ENCODE data around the gene NUTF2. TPM values are rescaled to one million over a fixed set of nuclear protein-coding genes. Genes with fewer than 3 reads are reported as not detected.

NUTF2 gene
- total and polyA plus RNA-seq, 4 donors, result 49.7 to 164 (median 101) TPM

DNA sequence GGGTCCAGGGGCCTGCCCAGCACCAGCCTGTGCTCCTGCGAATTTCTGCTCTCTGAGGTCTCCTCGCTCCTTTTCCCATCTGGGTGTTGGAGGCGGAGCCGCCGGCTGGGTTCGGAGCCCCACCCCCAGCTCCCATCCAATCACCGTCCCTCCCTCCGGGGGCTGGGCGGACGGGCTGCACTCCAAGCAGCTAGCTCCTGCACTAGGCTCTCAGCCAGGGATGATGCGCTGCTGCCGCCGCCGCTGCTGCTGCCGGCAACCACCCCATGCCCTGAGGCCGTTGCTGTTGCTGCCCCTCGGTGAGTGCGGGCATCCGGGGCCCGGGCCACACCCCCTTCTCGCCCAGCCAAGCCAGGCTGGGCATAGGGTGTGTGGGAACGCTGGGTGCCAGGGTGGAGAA is 38.0 kb downstream of the NUTF2 start, which contains the start of gene NRN1L:
Gene NRN1L (plus strand): TSS at position 202 of the 400 bp plus-strand sequence. CDS start 19 bp downstream, at position 221.
- TF ChIP-seq, protein P1, sequence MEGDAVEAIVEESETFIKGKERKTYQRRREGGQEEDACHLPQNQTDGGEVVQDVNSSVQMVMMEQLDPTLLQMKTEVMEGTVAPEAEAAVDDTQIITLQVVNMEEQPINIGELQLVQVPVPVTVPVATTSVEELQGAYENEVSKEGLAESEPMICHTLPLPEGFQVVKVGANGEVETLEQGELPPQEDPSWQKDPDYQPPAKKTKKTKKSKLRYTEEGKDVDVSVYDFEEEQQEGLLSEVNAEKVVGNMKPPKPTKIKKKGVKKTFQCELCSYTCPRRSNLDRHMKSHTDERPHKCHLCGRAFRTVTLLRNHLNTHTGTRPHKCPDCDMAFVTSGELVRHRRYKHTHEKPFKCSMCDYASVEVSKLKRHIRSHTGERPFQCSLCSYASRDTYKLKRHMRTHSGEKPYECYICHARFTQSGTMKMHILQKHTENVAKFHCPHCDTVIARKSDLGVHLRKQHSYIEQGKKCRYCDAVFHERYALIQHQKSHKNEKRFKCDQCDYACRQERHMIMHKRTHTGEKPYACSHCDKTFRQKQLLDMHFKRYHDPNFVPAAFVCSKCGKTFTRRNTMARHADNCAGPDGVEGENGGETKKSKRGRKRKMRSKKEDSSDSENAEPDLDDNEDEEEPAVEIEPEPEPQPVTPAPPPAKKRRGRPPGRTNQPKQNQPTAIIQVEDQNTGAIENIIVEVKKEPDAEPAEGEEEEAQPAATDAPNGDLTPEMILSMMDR (IDR thresholded peaks at IDR 0.05; ENCODE audit: control extremely low read depth, extremely low read depth), result no peak
- no peak within 1 kb of the TSS for H3K9ac ChIP-seq (ENCODE audit: insufficient read depth in 1 of 2, low read length in 2 of 2)
- no peaks in the 10 kb centered on the region for H3K9me3 ChIP-seq (ENCODE audit: control insufficient read depth in 4 of 4, insufficient read depth in 3 of 4, low read length in 3 of 4)
- H3K4me3 ChIP-seq, result no peak within 1 kb of the TSS
- peak within 1 kb of the TSS; percentile 36 to 53 for H3K27ac ChIP-seq (ENCODE audit: low read depth in 1 of 2, low read length in 1 of 2)
- peaks cover 5 to 49% (median 33%) of the 10 kb centered on the region in 4 donors for H3K36me3 ChIP-seq (ENCODE audit: control insufficient read depth in 4 of 4, insufficient read depth in 4 of 4, low read length in 4 of 4)
- DNase-seq (peak; percentile 92 to 94 (median 92)), ATAC-seq (ENCODE audit: insufficient read depth, low FRiP score) (peak; percentile 84)
- no peaks in the 10 kb centered on the region for H3K27me3 ChIP-seq (ENCODE audit: control insufficient read depth in 3 of 3, insufficient read depth in 3 of 3, low read length in 2 of 3)
- WGBS, 2 donors, result 47 to 78% methylated on average over 22 of the region's 22 CpGs
- H3K4me1 ChIP-seq (ENCODE audit: control insufficient read depth in 5 of 5, insufficient read depth in 5 of 5, low read length in 5 of 5), result peaks cover 0 to 11% (median 3%) of the 10 kb centered on the region in 5 donors

DNA sequence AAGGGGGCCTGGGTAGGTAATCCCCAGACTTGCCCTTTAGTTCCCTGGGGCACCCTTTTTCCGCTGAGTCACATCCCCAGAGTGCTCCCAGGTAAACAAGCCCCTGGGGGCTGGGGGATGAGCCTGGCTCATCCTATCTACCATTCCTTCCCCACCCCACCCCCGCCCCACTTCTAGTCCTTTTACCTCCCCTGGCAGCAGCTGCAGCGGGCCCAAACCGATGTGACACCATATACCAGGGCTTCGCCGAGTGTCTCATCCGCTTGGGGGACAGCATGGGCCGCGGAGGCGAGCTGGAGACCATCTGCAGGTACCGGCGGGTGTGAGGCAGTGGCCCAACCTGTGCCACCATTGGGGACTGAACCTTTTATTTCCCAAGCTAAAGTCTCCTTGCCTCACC is 38.8 kb downstream of the NUTF2 start:
- Histone ChIP-seq H3K9ac (ENCODE audit: insufficient read depth in 1 of 2, low read length in 2 of 2) (no peak overlapping the region), H3K27ac (ENCODE audit: low read depth in 1 of 2, low read length in 1 of 2) (no peak overlapping the region), H3K4me3 (no peak overlapping the region), H3K9me3 (ENCODE audit: control insufficient read depth in 4 of 4, insufficient read depth in 3 of 4, low read length in 3 of 4) (no peaks in the 10 kb centered on the region), H3K4me1 (ENCODE audit: control insufficient read depth in 5 of 5, insufficient read depth in 5 of 5, low read length in 5 of 5) (peaks cover 0 to 11% (median 3%) of the 10 kb centered on the region in 5 donors), H3K36me3 (ENCODE audit: control insufficient read depth in 4 of 4, insufficient read depth in 4 of 4, low read length in 4 of 4) (peaks cover 4 to 41% (median 24%) of the 10 kb centered on the region in 4 donors), H3K27me3 (ENCODE audit: control insufficient read depth in 3 of 3, insufficient read depth in 3 of 3, low read length in 2 of 3) (no peaks in the 10 kb centered on the region)
- DNase-seq (no peak), ATAC-seq (ENCODE audit: insufficient read depth, low FRiP score) (no peak)
- TF ChIP-seq, protein P1 (IDR thresholded peaks at IDR 0.05; ENCODE audit: control extremely low read depth, extremely low read depth), result no peak
- WGBS, 2 donors, result 91 to 97% methylated on average over 11 to 12 of the region's 12 CpGs

DNA sequence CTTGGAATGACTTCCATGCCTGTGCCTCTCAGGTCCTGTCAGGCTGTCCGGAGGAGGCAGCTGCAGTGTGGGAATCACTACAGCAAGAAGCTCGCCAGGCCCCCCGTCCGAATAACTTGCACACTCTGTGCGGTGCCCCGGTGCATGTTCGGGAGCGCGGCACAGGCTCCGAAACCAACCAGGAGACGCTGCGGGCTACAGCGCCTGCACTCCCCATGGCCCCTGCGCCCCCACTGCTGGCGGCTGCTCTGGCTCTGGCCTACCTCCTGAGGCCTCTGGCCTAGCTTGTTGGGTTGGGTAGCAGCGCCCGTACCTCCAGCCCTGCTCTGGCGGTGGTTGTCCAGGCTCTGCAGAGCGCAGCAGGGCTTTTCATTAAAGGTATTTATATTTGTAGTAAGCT is 39.2 kb downstream of the NUTF2 start:
- 80 to 96% methylated on average over 19 of the region's 19 CpGs for WGBS, 2 donors
- H3K4me3 ChIP-seq, result no peak overlapping the region
- no peak for ATAC-seq (ENCODE audit: insufficient read depth, low FRiP score)
- DNase-seq, result no peak
- H3K9me3 ChIP-seq (ENCODE audit: control insufficient read depth in 4 of 4, insufficient read depth in 3 of 4, low read length in 3 of 4), result no peaks in the 10 kb centered on the region
- peaks cover 0 to 11% (median 3%) of the 10 kb centered on the region in 5 donors for H3K4me1 ChIP-seq (ENCODE audit: control insufficient read depth in 5 of 5, insufficient read depth in 5 of 5, low read length in 5 of 5)
- no peaks in the 10 kb centered on the region for H3K27me3 ChIP-seq (ENCODE audit: control insufficient read depth in 3 of 3, insufficient read depth in 3 of 3, low read length in 2 of 3)
- TF ChIP-seq, protein P1 (IDR thresholded peaks at IDR 0.05; ENCODE audit: control extremely low read depth, extremely low read depth), result no peak
- peaks cover 2 to 36% (median 20%) of the 10 kb centered on the region in 4 donors for H3K36me3 ChIP-seq (ENCODE audit: control insufficient read depth in 4 of 4, insufficient read depth in 4 of 4, low read length in 4 of 4)
- H3K9ac ChIP-seq (ENCODE audit: insufficient read depth in 1 of 2, low read length in 2 of 2), result no peak overlapping the region
- H3K27ac ChIP-seq (ENCODE audit: low read depth in 1 of 2, low read length in 1 of 2), result peak overlapping the region in 1 of 2 donors; percentile 34

DNA sequence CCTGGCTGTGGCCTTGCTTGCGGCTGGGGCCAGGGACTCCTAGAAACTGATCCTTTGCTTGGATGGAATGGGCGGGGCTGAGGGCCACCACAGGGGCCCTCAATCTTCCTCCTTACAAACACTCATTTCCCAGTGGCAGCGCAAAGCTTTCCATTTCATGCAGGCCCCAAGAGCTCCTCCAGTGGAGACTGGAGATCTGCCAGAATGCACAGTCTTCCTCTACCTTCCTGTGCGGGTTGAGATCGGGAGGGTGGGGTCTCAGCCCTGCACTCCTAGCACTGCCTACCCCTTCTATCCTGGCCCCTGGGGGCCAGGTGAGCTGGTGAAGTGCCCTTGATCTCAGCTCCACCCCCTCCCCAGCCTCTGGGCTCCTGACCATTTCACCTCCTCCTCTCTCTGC is 39.7 kb downstream of the NUTF2 start:
- WGBS, 2 donors, result 72 to 77% methylated on average over 5 of the region's 5 CpGs

More for the DNA sequence above, 39.7 kb downstream of the NUTF2 start:
- H3K9ac ChIP-seq (ENCODE audit: insufficient read depth in 1 of 2, low read length in 2 of 2), result no peak overlapping the region
- peaks cover 0 to 11% (median 3%) of the 10 kb centered on the region in 5 donors for H3K4me1 ChIP-seq (ENCODE audit: control insufficient read depth in 5 of 5, insufficient read depth in 5 of 5, low read length in 5 of 5)
- peak overlapping the region in 1 of 2 donors; percentile 37 for H3K27ac ChIP-seq (ENCODE audit: low read depth in 1 of 2, low read length in 1 of 2)
- DNase-seq, result peak; percentile 48 to 82 (median 67)
- no peak overlapping the region for H3K4me3 ChIP-seq
- TF ChIP-seq, protein P1 (IDR thresholded peaks at IDR 0.05; ENCODE audit: control extremely low read depth, extremely low read depth), result no peak
- peaks cover 0 to 33% (median 16%) of the 10 kb centered on the region in 4 donors for H3K36me3 ChIP-seq (ENCODE audit: control insufficient read depth in 4 of 4, insufficient read depth in 4 of 4, low read length in 4 of 4)
- H3K9me3 ChIP-seq (ENCODE audit: control insufficient read depth in 4 of 4, insufficient read depth in 3 of 4, low read length in 3 of 4), result no peaks in the 10 kb centered on the region
- no peaks in the 10 kb centered on the region for H3K27me3 ChIP-seq (ENCODE audit: control insufficient read depth in 3 of 3, insufficient read depth in 3 of 3, low read length in 2 of 3)
- ATAC-seq (ENCODE audit: insufficient read depth, low FRiP score), result no peak

Data from lung (tissue), 12 donors.